Nephron progenitor cell (in vitro differentiated cells): Measurements from ENCODE around the gene KCNQ1.

Source experiments
- DNase-seq: peaks from one replicate; pipeline ENCODE4 v3.0.0; 2021
- H3K27ac Mint-ChIP-seq: 2 replicates; pipeline ENCODE4 v1.8.0; 2021; ENCODE audit warnings: mild to moderate bottlenecking, moderate library complexity, mixed read lengths
- H3K27me3 Mint-ChIP-seq: 2 replicates; pipeline ENCODE4 v1.8.0; 2021; ENCODE audit warnings: mild to moderate bottlenecking, low read depth, mixed read lengths; ENCODE audit not compliant: poor library complexity
- H3K36me3 Mint-ChIP-seq: 2 replicates; pipeline ENCODE4 v1.8.0; 2021; ENCODE audit warnings: low read depth, mixed read lengths
- H3K4me1 Mint-ChIP-seq: 2 replicates; pipeline ENCODE4 v1.8.0; 2021; ENCODE audit warnings: mixed read lengths
- H3K4me3 Mint-ChIP-seq: 2 replicates; pipeline ENCODE4 v1.8.0; 2021; ENCODE audit warnings: mild to moderate bottlenecking, moderate library complexity, mixed read lengths
- H3K9me3 Mint-ChIP-seq: 2 replicates; pipeline ENCODE4 v1.8.0; 2021; ENCODE audit warnings: mild to moderate bottlenecking, moderate library complexity, mixed read lengths
- TF ChIP-seq, protein P1 (sequence below): fragments of 200-600 bp; sonication (generic); IDR thresholded peaks from 2 replicates; pipeline ENCODE4 v1.5.0; 2021; ENCODE audit warnings: antibody characterized with exemption

KCNQ1 gene

DNA sequence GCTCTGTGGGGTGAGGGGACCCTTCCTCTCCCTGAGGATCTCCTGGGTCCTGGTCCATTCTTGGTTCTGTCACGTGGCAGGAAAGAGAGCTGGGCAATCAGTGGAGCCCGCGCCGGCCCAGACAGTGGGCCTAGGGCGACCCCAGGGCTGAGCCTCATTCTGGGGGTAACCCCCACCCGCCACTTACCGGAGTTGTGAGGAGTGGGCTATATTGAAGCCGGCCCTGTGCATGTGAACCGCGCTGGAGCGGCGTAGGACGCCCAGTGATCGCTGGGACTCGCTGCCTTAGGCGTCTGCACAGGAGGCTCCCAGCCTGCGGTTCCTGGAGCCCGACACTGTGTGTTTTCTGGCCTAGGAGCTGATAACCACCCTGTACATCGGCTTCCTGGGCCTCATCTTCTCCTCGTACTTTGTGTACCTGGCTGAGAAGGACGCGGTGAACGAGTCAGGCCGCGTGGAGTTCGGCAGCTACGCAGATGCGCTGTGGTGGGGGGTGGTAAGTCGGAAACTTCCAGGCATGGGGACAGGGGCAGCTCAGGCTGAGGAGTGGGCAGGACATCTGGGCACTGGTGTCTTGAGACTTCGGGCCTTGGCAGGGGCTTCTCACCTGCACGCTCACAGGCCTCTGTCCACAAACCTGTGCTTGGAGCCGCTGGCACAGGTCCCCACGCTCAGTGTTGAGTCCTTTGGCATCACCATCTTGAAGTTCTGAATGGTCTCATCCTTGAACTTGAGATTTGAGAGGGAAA is 127.9 kb downstream of the KCNQ1 start:
- H3K27me3 Mint-ChIP-seq, result no peaks in the 10 kb centered on the region
- H3K9me3 Mint-ChIP-seq, result no peaks in the 10 kb centered on the region
- H3K36me3 Mint-ChIP-seq, result no peaks in the 10 kb centered on the region
- peaks cover 16% of the 10 kb centered on the region for H3K4me1 Mint-ChIP-seq
- H3K4me3 Mint-ChIP-seq, result no peak overlapping the region
- no peak for DNase-seq
- TF ChIP-seq, protein P1, sequence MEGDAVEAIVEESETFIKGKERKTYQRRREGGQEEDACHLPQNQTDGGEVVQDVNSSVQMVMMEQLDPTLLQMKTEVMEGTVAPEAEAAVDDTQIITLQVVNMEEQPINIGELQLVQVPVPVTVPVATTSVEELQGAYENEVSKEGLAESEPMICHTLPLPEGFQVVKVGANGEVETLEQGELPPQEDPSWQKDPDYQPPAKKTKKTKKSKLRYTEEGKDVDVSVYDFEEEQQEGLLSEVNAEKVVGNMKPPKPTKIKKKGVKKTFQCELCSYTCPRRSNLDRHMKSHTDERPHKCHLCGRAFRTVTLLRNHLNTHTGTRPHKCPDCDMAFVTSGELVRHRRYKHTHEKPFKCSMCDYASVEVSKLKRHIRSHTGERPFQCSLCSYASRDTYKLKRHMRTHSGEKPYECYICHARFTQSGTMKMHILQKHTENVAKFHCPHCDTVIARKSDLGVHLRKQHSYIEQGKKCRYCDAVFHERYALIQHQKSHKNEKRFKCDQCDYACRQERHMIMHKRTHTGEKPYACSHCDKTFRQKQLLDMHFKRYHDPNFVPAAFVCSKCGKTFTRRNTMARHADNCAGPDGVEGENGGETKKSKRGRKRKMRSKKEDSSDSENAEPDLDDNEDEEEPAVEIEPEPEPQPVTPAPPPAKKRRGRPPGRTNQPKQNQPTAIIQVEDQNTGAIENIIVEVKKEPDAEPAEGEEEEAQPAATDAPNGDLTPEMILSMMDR, result no peak
- no peak overlapping the region for H3K27ac Mint-ChIP-seq

DNA sequence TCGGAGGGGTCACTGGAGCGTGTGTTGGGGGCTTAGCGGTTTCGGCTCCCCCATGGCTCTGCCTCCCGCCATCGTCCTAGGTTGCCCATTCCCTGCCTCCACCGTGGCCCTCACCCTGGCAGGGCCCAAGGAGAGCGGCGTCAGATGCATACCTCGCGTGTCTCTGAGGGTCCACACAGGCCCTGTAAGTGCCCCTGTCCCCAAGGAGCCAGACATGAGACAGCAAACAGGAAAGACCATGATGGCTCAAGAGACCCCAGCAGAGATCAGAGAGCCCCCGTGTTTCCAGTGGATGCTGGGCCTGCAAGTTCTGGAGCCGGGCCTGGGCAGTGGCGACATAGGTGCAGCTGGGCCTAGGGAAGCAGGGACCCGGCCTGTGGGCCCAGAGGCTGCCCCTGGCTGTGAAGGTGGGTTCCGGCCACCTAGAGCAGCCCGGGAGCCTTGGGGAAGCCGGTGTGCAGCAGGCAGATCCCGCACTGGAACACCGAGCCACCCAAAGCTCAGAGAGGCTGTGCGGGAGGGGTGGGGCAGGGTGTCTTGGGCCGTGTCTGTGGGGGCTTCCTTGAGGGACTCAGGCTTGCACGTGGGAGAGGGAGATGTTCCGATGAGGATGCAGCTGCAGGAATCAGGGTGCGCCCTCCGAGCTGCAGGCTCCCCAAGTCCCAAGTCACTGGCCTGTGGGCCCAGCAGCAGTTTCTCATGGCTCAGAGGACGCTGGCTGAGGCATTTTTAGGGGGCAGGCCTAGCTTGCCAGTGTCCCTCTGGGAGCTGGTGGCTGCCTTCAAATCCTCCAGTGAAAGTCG is 128.6 kb downstream of the KCNQ1 start:
- no peaks in the 10 kb centered on the region for H3K36me3 Mint-ChIP-seq
- H3K9me3 Mint-ChIP-seq, result no peaks in the 10 kb centered on the region
- TF ChIP-seq, protein P1, result no peak
- no peak for DNase-seq
- H3K27ac Mint-ChIP-seq, result no peak overlapping the region
- no peak overlapping the region for H3K4me3 Mint-ChIP-seq
- no peaks in the 10 kb centered on the region for H3K27me3 Mint-ChIP-seq
- peaks cover 20% of the 10 kb centered on the region for H3K4me1 Mint-ChIP-seq

DNA sequence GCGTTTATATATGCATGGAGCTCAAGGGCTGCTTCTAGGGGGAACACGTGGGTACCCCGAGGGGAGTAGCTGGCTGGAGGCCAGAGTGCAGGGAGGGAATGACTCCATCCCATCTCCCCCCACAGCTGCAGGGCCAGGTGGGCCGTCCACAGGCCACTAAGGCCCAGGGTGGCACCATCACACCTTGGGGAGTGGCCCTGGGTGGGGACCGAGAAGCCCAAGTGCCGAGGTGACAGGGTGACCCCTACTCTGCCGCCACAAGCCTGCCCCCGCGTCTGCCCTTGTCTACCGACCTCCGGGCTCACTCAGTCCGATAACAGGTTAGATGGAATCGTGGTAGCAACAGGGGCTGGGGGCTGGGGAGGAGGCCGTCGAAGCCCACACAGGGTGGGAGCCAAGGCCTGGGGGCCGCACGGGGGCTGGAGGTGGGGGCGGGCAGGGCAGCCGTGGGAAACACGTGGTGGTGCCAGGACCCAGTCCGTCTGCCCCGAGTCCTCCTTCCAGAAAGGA is 129.3 kb downstream of the KCNQ1 start:
- no peaks in the 10 kb centered on the region for H3K9me3 Mint-ChIP-seq

DNA sequence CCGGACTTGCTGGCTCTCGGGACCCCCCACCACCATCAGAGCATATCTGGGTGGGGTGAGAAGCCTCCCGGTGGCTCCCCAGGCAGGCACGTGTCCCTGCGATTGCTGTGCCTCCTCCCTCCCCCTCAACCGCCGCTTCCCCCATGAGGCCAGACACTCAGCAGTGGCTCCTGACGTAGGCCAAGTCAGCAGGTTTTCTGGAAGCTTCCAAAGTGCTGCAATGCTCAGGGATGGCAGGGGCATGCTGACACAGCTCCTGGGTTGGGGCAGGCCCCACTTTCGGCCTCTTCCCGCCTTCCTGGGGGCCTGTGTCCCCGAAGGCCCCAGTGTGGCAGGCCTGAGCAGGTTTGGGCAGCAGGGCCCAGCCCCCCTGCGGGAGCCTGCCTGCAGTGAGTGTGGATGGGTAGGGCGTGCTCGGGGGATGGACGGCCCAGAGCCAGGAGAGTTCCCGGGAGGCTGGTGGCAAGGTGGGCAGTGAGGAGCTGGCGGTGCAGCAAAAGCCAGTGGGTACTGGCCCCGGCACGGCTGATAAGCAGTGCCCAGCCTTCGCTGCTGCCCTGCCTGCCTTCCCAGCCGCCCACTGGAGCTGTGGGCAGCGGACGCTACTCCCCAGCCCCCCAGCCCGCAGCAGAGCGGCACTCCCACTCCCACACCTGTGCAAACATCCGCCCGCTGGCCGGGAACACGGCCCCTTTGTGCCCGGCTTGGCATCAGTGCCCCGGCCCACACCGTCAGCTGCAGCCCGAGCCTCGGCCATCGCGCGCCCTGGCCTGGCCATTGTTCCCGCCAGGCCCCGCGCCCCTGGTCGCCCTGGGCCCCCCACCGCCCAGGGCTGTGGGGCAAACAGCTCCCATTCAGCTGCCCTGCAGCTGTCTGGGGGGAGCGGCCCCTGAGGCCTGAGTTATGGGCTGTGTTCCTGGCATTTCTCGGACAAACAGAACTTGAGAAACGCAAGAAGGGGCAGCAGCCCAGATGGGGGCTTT is 130.0 kb downstream of the KCNQ1 start:
- Mint-ChIP-seq H3K27me3 (no peaks in the 10 kb centered on the region), H3K36me3 (no peaks in the 10 kb centered on the region), H3K27ac (no peak overlapping the region), H3K4me3 (no peak overlapping the region), H3K9me3 (no peaks in the 10 kb centered on the region), H3K4me1 (peaks cover 33% of the 10 kb centered on the region)
- TF ChIP-seq, protein P1, result no peak
- DNase-seq, result no peak

More for the DNA sequence above, 129.3 kb downstream of the KCNQ1 start:
- Mint-ChIP-seq H3K27ac (no peak overlapping the region), H3K4me1 (peaks cover 25% of the 10 kb centered on the region), H3K4me3 (no peak overlapping the region), H3K27me3 (no peaks in the 10 kb centered on the region), H3K36me3 (no peaks in the 10 kb centered on the region)
- no peak for DNase-seq
- TF ChIP-seq, protein P1, result no peak

DNA sequence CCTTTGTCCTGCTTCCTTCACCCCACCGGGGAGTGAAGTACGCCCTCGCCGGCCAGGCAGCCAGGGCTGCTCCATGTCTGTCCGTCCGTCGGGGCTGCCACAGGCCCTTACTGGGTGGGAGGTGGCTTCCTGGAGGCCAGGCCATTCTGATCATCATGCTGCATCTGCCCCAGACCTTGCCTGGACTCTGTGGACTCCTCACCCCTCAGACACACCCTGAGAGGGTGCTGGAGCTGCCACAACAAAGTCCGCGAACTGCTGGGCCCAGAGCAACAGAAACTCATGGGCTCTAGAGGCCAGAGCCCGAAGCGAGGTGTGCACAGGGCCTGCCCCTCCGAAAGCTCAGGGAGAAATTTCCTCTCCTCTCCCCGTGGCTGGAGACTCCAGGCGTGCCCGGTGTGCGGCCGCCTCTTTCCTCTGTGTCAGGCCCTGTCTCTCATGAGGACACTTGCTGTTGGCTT is 130.8 kb downstream of the KCNQ1 start:
- no peaks in the 10 kb centered on the region for H3K27me3 Mint-ChIP-seq
- DNase-seq, result no peak
- TF ChIP-seq, protein P1, result no peak

More for the DNA sequence above, 130.8 kb downstream of the KCNQ1 start:
- H3K27ac Mint-ChIP-seq, result no peak overlapping the region
- no peak overlapping the region for H3K4me3 Mint-ChIP-seq
- H3K4me1 Mint-ChIP-seq, result peaks cover 36% of the 10 kb centered on the region
- no peaks in the 10 kb centered on the region for H3K36me3 Mint-ChIP-seq
- H3K9me3 Mint-ChIP-seq, result no peaks in the 10 kb centered on the region
